WTC11 (cell line): Measurements from ENCODE around the gene ARHGEF19. TPM values are rescaled to one million over a fixed set of nuclear protein-coding genes. Genes with fewer than 3 reads are reported as not detected.

Experiments
- ATAC-seq: fragments of 200-7000 bp; cut with Tn5 transposase; 2 replicates; pipeline ENCODE4 v1.10.0; 2021; ENCODE audit warnings: mild to moderate bottlenecking, moderate library complexity
- CTCF ChIA-PET: fragments of 300-600 bp; sonication (Branson Sonifier 250); formaldehyde crosslinking; loops from one replicate; lab custom pipeline; 2021; ENCODE audit warnings: antibody characterized with exemption; lab: Charles Lee
- POLR2A ChIA-PET: fragments of 350-600 bp; sonication (Branson Sonifier 250); formaldehyde crosslinking; loops from one replicate; lab custom pipeline; 2021; ENCODE audit warnings: antibody characterized with exemption; lab: Charles Lee
- DNase-seq: peaks from one replicate; pipeline ENCODE4 v3.0.0; 2021; ENCODE audit warnings: low spot score
- H3K27ac Mint-ChIP-seq: 2 replicates; pipeline ENCODE4 v1.8.0; 2021; ENCODE audit warnings: mixed read lengths
- H3K27me3 Mint-ChIP-seq: 2 replicates; pipeline ENCODE4 v1.8.0; 2021; ENCODE audit warnings: low read depth, mild to moderate bottlenecking, moderate library complexity, mixed read lengths
- H3K36me3 Mint-ChIP-seq: 2 replicates; pipeline ENCODE4 v1.8.0; 2021; ENCODE audit warnings: mixed read lengths
- H3K4me1 Mint-ChIP-seq: 2 replicates; pipeline ENCODE4 v1.8.0; 2022; ENCODE audit warnings: mixed read lengths
- H3K4me3 Mint-ChIP-seq: 2 replicates; pipeline ENCODE4 v1.8.0; 2021; ENCODE audit warnings: mild to moderate bottlenecking, moderate library complexity, mixed read lengths
- H3K9me3 Mint-ChIP-seq: 2 replicates; pipeline ENCODE4 v1.8.0; 2021; ENCODE audit warnings: mixed read lengths
- ATF1 ChIP-seq: sonication (generic); formaldehyde crosslinking; IDR thresholded peaks from 2 replicates; pipeline ENCODE4 v1.8.1; 2023; ENCODE audit warnings: mild to moderate bottlenecking, moderate library complexity, missing genetic modification reagents
- CREB1 ChIP-seq: sonication (generic); formaldehyde crosslinking; IDR thresholded peaks from 2 replicates; pipeline ENCODE4 v1.8.0; 2023; ENCODE audit warnings: mild to moderate bottlenecking, missing genetic modification reagents
- CREM ChIP-seq: sonication (generic); formaldehyde crosslinking; IDR thresholded peaks from 2 replicates; pipeline ENCODE4 v1.8.1; 2022; ENCODE audit warnings: mild to moderate bottlenecking, missing genetic modification reagents, moderate library complexity
- FOXK1 ChIP-seq: sonication (generic); formaldehyde crosslinking; IDR thresholded peaks from 2 replicates; pipeline ENCODE4 v1.8.0; 2022; ENCODE audit warnings: mild to moderate bottlenecking, moderate library complexity, missing genetic modification reagents
- GABPB1 ChIP-seq: sonication (generic); formaldehyde crosslinking; IDR thresholded peaks from 2 replicates; pipeline ENCODE4 v1.8.1; 2023; ENCODE audit warnings: mild to moderate bottlenecking, missing genetic modification reagents
- GRHL2 ChIP-seq: fragments of 250-450 bp; sonication (Bioruptor Pico); IDR thresholded peaks from 2 replicates; pipeline ENCODE4 v1.8.0; 2022; ENCODE audit warnings: mild to moderate bottlenecking, moderate library complexity; ENCODE audit not compliant: insufficient replicate concordance, severe bottlenecking
- NFYB ChIP-seq: sonication (generic); formaldehyde crosslinking; conservative IDR thresholded peaks from 2 replicates; pipeline ENCODE4 v1.8.0; 2022; ENCODE audit warnings: low read depth, missing genetic modification reagents
- OVOL2 ChIP-seq: fragments of 250-450 bp; sonication (Bioruptor Pico); IDR thresholded peaks from 2 replicates; pipeline ENCODE4 v1.9.0; 2021; ENCODE audit warnings: mild to moderate bottlenecking, borderline replicate concordance
- RORB ChIP-seq: fragments of 250-450 bp; sonication (Bioruptor Pico); IDR thresholded peaks from 2 replicates; pipeline ENCODE4 v1.9.0; 2021; ENCODE audit warnings: mild to moderate bottlenecking
- ZNF232 ChIP-seq: sonication (generic); formaldehyde crosslinking; IDR thresholded peaks from 2 replicates; pipeline ENCODE4 v1.8.0; 2022; ENCODE audit warnings: mild to moderate bottlenecking, missing genetic modification reagents
- total RNA-seq: library from RNA; stranded (reverse); gene quantifications from 3 replicates; pipeline ENCODE4 v1.2.3, GENCODE V29; 2021
- TF ChIP-seq, protein P1 (sequence below): sonication (generic); formaldehyde crosslinking; IDR thresholded peaks from 2 replicates; pipeline ENCODE4 v1.8.1; 2022; ENCODE audit warnings: low read depth, missing genetic modification reagents, borderline replicate concordance
- TF ChIP-seq, protein P2 (sequence below): sonication (generic); formaldehyde crosslinking; IDR thresholded peaks from 2 replicates; pipeline ENCODE4 v1.8.1; 2022; ENCODE audit warnings: low read depth, mild to moderate bottlenecking, moderate library complexity, missing genetic modification reagents, borderline replicate concordance
- TF ChIP-seq, protein P3 (sequence below): sonication (generic); formaldehyde crosslinking; IDR thresholded peaks from 2 replicates; pipeline ENCODE4 v1.8.1; 2023; ENCODE audit warnings: mild to moderate bottlenecking, moderate library complexity, missing genetic modification reagents
- TF ChIP-seq, protein P4 (sequence below): sonication (generic); formaldehyde crosslinking; conservative IDR thresholded peaks from 2 replicates; pipeline ENCODE4 v1.8.1; 2023; ENCODE audit warnings: mild to moderate bottlenecking, low read depth, missing genetic modification reagents, moderate library complexity
- TF ChIP-seq, protein P5 (sequence below): fragments of 250-450 bp; sonication (Bioruptor Pico); IDR thresholded peaks from 2 replicates; pipeline ENCODE4 v2.1.2; 2022; ENCODE audit warnings: mild to moderate bottlenecking, moderate library complexity
- TF ChIP-seq, protein P6 (sequence below): fragments of 250-450 bp; sonication (Bioruptor Pico); IDR thresholded peaks from 2 replicates; pipeline ENCODE4 v1.9.0; 2021; ENCODE audit warnings: moderate library complexity, mild to moderate bottlenecking, inconsistent platforms, borderline replicate concordance
- TF ChIP-seq, protein P7 (sequence below): sonication (generic); formaldehyde crosslinking; IDR thresholded peaks from 2 replicates; pipeline ENCODE4 v1.8.0; 2022; ENCODE audit warnings: mild to moderate bottlenecking, missing genetic modification reagents
- TF ChIP-seq, protein P8 (sequence below): sonication (generic); formaldehyde crosslinking; IDR thresholded peaks from 2 replicates; pipeline ENCODE4 v1.8.0; 2023; ENCODE audit warnings: missing genetic modification reagents

The ARHGEF19 gene
- total RNA-seq, 1 experiment from 2014 or later, result 53.1 TPM

DNA sequence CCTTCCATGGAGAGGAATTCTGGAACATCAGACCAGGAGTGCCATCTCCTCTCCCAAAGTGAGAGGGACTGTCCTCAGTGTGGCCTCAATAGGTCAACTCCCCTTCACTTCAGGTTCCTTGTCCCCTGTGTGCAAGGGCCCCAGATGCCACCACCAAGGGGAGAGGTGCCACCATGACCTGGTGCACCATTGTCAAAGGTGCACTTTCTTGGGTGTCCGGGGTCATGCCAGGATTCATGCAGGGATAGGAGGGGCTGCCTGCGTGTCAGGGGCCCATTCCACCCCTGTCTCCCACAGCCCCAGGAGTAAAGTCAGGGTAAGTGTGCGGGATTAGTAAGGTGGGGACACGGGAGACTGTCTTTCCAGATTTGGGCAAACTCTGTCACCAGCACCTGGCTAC lies 35.1 kb downstream of the ARHGEF19 start:
- CTCF ChIA-PET, result no interaction called here
- H3K27me3 Mint-ChIP-seq, result no peaks in the 10 kb centered on the region
- no peaks in the 10 kb centered on the region for H3K36me3 Mint-ChIP-seq
- H3K4me1 Mint-ChIP-seq, result peaks cover 17% of the 10 kb centered on the region
- no peak for DNase-seq
- no peak for TF ChIP-seq RORB (CRISPR knock-in tag)
- TF ChIP-seq, protein P1, sequence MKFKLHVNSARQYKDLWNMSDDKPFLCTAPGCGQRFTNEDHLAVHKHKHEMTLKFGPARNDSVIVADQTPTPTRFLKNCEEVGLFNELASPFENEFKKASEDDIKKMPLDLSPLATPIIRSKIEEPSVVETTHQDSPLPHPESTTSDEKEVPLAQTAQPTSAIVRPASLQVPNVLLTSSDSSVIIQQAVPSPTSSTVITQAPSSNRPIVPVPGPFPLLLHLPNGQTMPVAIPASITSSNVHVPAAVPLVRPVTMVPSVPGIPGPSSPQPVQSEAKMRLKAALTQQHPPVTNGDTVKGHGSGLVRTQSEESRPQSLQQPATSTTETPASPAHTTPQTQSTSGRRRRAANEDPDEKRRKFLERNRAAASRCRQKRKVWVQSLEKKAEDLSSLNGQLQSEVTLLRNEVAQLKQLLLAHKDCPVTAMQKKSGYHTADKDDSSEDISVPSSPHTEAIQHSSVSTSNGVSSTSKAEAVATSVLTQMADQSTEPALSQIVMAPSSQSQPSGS (CRISPR knock-in tag), result no peak
- no peak for TF ChIP-seq GRHL2 (CRISPR knock-in tag)
- no peak for TF ChIP-seq FOXK1
- TF ChIP-seq ZNF232 (CRISPR knock-in tag), result no peak
- TF ChIP-seq ATF1 (CRISPR knock-in tag), result no peak
- TF ChIP-seq, protein P2, sequence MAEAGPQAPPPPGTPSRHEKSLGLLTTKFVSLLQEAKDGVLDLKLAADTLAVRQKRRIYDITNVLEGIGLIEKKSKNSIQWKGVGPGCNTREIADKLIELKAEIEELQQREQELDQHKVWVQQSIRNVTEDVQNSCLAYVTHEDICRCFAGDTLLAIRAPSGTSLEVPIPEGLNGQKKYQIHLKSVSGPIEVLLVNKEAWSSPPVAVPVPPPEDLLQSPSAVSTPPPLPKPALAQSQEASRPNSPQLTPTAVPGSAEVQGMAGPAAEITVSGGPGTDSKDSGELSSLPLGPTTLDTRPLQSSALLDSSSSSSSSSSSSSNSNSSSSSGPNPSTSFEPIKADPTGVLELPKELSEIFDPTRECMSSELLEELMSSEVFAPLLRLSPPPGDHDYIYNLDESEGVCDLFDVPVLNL (CRISPR knock-in tag), result no peak
- POLR2A ChIA-PET, result no interaction called here
- no peak overlapping the region for H3K27ac Mint-ChIP-seq
- ATAC-seq, result no peak
- no peaks in the 10 kb centered on the region for H3K9me3 Mint-ChIP-seq
- no peak overlapping the region for H3K4me3 Mint-ChIP-seq

DNA sequence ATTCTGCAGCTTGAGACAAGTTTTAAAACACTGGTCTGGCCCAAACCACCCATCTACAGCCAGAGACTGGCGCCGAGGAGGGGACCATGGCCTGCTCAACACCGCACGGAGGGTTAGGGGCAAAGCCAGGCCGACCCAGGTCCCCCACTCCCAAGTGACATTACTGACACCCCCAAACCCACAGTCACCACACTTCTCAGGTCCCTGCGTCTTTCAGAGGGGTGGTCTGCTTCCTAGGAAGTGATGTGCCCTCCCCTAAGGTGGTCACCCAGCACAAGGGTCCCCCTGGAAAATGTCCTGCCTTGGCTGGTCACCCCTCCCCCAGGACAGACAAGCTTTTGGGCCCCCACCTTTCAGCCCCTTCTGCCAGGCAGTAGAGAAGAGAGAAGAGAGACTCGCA lies 35.8 kb downstream of the ARHGEF19 start:
- DNase-seq (no peak), ATAC-seq (no peak)
- Mint-ChIP-seq H3K9me3 (no peaks in the 10 kb centered on the region), H3K27me3 (no peaks in the 10 kb centered on the region), H3K27ac (no peak overlapping the region), H3K4me1 (peaks cover 11% of the 10 kb centered on the region), H3K36me3 (no peaks in the 10 kb centered on the region), H3K4me3 (no peak overlapping the region)
- ChIA-PET CTCF (no interaction called here), POLR2A (no interaction called here)
- no peak for TF ChIP-seq GABPB1 (CRISPR knock-in tag)
- TF ChIP-seq, all 79 proteins: peak for 0

DNA sequence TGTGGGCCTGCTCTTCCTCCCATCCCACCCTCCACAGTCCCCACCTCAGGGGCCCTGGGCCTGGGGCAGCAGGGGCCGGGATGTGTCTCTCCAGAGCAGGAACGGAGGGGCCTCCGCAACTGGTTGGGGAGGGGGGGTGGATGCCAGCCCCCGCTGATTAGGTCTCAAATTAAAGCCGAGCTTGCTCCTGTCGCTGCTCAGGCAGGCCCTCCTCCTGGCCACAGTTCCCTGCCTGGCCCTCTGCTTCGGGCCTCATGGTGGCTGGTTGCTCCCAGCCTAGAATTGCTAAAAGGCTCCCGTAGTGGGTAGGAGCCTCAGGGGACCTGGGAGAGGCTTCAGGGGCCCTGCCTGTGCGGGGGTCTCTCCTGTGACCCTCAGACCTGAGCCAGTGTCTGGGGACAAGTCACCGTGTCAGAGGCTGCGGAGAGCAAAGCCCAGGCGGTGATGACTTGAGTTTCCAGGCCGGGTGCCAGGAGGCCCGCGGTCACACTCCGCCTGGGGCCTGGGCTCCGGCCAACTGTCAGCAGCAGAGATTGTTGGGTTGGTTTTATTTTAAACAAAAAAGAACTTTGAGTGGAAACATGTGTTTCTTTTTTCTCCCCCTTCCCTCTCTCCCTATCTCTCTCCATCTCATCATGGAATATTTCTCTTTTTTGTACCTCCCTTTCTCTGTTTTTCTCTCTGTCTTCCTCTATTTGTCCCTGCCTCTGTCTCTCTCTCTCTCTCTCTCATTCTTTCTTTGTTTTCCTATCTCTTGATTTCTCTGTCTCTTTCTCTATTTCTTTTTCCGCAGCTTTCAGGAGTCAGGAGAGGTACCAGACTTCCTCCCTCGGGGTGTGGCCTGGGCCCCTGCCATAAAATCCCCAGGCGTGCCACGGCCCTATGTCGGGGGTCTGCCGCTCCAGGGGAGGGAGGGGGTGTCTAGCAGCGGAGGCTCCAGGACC lies 36.6 kb downstream of the ARHGEF19 start:
- Mint-ChIP-seq H3K4me3 (no peak overlapping the region), H3K9me3 (no peaks in the 10 kb centered on the region), H3K36me3 (no peaks in the 10 kb centered on the region), H3K4me1 (peaks cover 8% of the 10 kb centered on the region), H3K27ac (no peak overlapping the region), H3K27me3 (no peaks in the 10 kb centered on the region)
- ATAC-seq (no peak), DNase-seq (no peak)
- CTCF ChIA-PET, result interaction anchor here (0.8 to 1.5 kb wide), 3 partner anchors 11 to 94 kb away, joined by 4 to 6 read pairs (median 5); no protein-coding TSS in a partner anchor
- POLR2A ChIA-PET, result no interaction called here
- TF ChIP-seq, protein P3, sequence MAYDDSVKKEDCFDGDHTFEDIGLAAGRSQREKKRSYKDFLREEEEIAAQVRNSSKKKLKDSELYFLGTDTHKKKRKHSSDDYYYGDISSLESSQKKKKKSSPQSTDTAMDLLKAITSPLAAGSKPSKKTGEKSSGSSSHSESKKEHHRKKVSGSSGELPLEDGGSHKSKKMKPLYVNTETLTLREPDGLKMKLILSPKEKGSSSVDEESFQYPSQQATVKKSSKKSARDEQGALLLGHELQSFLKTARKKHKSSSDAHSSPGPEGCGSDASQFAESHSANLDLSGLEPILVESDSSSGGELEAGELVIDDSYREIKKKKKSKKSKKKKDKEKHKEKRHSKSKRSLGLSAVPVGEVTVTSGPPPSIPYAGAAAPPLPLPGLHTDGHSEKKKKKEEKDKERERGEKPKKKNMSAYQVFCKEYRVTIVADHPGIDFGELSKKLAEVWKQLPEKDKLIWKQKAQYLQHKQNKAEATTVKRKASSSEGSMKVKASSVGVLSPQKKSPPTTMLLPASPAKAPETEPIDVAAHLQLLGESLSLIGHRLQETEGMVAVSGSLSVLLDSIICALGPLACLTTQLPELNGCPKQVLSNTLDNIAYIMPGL (CRISPR knock-in tag), result no peak
- TF ChIP-seq, protein P4, sequence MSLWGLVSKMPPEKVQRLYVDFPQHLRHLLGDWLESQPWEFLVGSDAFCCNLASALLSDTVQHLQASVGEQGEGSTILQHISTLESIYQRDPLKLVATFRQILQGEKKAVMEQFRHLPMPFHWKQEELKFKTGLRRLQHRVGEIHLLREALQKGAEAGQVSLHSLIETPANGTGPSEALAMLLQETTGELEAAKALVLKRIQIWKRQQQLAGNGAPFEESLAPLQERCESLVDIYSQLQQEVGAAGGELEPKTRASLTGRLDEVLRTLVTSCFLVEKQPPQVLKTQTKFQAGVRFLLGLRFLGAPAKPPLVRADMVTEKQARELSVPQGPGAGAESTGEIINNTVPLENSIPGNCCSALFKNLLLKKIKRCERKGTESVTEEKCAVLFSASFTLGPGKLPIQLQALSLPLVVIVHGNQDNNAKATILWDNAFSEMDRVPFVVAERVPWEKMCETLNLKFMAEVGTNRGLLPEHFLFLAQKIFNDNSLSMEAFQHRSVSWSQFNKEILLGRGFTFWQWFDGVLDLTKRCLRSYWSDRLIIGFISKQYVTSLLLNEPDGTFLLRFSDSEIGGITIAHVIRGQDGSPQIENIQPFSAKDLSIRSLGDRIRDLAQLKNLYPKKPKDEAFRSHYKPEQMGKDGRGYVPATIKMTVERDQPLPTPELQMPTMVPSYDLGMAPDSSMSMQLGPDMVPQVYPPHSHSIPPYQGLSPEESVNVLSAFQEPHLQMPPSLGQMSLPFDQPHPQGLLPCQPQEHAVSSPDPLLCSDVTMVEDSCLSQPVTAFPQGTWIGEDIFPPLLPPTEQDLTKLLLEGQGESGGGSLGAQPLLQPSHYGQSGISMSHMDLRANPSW (CRISPR knock-in tag), result no peak
- TF ChIP-seq CREB1 (CRISPR knock-in tag) (no peak), NFYB (CRISPR knock-in tag) (no peak), OVOL2 (CRISPR knock-in tag) (no peak), ATF1 (CRISPR knock-in tag) (no peak), CREM (CRISPR knock-in tag) (no peak)
- TF ChIP-seq, protein P5, sequence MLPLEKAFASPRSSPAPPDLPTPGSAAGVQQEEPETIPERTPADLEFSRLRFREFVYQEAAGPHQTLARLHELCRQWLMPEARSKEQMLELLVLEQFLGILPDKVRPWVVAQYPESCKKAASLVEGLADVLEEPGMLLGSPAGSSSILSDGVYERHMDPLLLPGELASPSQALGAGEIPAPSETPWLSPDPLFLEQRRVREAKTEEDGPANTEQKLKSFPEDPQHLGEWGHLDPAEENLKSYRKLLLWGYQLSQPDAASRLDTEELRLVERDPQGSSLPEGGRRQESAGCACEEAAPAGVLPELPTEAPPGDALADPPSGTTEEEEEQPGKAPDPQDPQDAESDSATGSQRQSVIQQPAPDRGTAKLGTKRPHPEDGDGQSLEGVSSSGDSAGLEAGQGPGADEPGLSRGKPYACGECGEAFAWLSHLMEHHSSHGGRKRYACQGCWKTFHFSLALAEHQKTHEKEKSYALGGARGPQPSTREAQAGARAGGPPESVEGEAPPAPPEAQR, result no peak
- TF ChIP-seq, protein P6, sequence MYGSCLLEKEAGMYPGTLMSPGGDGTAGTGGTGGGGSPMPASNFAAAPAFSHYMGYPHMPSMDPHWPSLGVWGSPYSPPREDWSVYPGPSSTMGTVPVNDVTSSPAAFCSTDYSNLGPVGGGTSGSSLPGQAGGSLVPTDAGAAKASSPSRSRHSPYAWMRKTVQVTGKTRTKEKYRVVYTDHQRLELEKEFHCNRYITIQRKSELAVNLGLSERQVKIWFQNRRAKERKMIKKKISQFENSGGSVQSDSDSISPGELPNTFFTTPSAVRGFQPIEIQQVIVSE (CRISPR knock-in tag), result no peak
- TF ChIP-seq, protein P7, sequence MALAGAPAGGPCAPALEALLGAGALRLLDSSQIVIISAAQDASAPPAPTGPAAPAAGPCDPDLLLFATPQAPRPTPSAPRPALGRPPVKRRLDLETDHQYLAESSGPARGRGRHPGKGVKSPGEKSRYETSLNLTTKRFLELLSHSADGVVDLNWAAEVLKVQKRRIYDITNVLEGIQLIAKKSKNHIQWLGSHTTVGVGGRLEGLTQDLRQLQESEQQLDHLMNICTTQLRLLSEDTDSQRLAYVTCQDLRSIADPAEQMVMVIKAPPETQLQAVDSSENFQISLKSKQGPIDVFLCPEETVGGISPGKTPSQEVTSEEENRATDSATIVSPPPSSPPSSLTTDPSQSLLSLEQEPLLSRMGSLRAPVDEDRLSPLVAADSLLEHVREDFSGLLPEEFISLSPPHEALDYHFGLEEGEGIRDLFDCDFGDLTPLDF (CRISPR knock-in tag), result no peak
- TF ChIP-seq, protein P8, sequence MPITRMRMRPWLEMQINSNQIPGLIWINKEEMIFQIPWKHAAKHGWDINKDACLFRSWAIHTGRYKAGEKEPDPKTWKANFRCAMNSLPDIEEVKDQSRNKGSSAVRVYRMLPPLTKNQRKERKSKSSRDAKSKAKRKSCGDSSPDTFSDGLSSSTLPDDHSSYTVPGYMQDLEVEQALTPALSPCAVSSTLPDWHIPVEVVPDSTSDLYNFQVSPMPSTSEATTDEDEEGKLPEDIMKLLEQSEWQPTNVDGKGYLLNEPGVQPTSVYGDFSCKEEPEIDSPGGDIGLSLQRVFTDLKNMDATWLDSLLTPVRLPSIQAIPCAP (CRISPR knock-in tag), result no peak
